ACHN (cell line): ENCODE data around the gene PHF1.

Source experiments
- DNase-seq: peaks from one replicate; pipeline ENCODE4 v3.0.0-alpha.2; 2015
- in situ Hi-C: cut with HindIII; loops from 2 replicates; pipeline ENCODE4 v1.10.0; 2017; ENCODE audit warnings: low sequenced_read_pairs, low pct_ligation_motif_present, low pct_unique_long_range_greater_than_20kb

PHF1 gene

GRCh38 chr6:33428224-33428965 is 17.6 kb downstream of the PHF1 start:
- in situ Hi-C loops, result no loop called here
- DNase-seq, result peak; percentile 29

GRCh38 chr6:33428966-33429749 is 18.3 kb downstream of the PHF1 start:
- no peak for DNase-seq
- in situ Hi-C loops, result no loop called here

- DNase-seq, result no peak
- in situ Hi-C loops, result no loop called here
Measured at GRCh38 chr6:33429750-33430052, 18.9 kb downstream of the PHF1 start.

- DNase-seq, result no peak
- in situ Hi-C loops, result no loop called here
Measured at GRCh38 chr6:33430334-33430733, 19.5 kb downstream of the PHF1 start.

- in situ Hi-C loops, result no loop called here
- no peak for DNase-seq
Measured at GRCh38 chr6:33430991-33431879, 20.4 kb downstream of the PHF1 start.

GRCh38 chr6:33431880-33432541 is 21.2 kb downstream of the PHF1 start:
- DNase-seq, result no peak
- in situ Hi-C loops, result no loop called here

- DNase-seq, result no peak
- in situ Hi-C loops, result no loop called here
Measured at GRCh38 chr6:33432546-33432945, 21.7 kb downstream of the PHF1 start.

- no peak for DNase-seq
- in situ Hi-C loops, result no loop called here
Measured at GRCh38 chr6:33433001-33433543, 22.3 kb downstream of the PHF1 start.

GRCh38 chr6:33433544-33434191 is 22.9 kb downstream of the PHF1 start:
- DNase-seq, result no peak
- in situ Hi-C loops, result no loop called here

- DNase-seq, result no peak
- in situ Hi-C loops, result no loop called here
Measured at GRCh38 chr6:33434961-33435360, 24.1 kb downstream of the PHF1 start.

- no peak for DNase-seq
- in situ Hi-C loops, result no loop called here
Measured at GRCh38 chr6:33437666-33438065, 26.9 kb downstream of the PHF1 start.

- in situ Hi-C loops, result no loop called here
- no peak for DNase-seq
Measured at GRCh38 chr6:33438978-33439594, 28.3 kb downstream of the PHF1 start.

- DNase-seq, result no peak
- in situ Hi-C loops, result no loop called here
Measured at GRCh38 chr6:33439956-33440648, 29.3 kb downstream of the PHF1 start.

- in situ Hi-C loops, result no loop called here
- no peak for DNase-seq
Measured at GRCh38 chr6:33440649-33441309, 30.0 kb downstream of the PHF1 start.

GRCh38 chr6:33441457-33441856 is 30.6 kb downstream of the PHF1 start:
- no peak for DNase-seq
- in situ Hi-C loops, result no loop called here

GRCh38 chr6:33442283-33442682 is 31.5 kb downstream of the PHF1 start:
- in situ Hi-C loops, result no loop called here
- DNase-seq, result no peak

GRCh38 chr6:33443025-33443424 is 32.2 kb downstream of the PHF1 start:
- no peak for DNase-seq
- in situ Hi-C loops, result no loop called here
